ENCODE results near the gene EYA3.

The EYA3 gene

GRCh38 chr1:27981145-27981544 is 107.3 kb downstream of the EYA3 start:
- H3K27ac ChIP-seq (ENCODE audit: low read depth, low read length) = no peak overlapping the region
- H3K36me3 ChIP-seq (ENCODE audit: control insufficient read depth, insufficient read depth, low read length) = no peaks in the 10 kb centered on the region
- H3K4me1 ChIP-seq (ENCODE audit: control insufficient read depth, insufficient read depth, low read length) = no peaks in the 10 kb centered on the region
- H3K4me3 ChIP-seq (ENCODE audit: low read length) = no peak overlapping the region
- H3K9ac ChIP-seq (ENCODE audit: low read length) = no peak overlapping the region
- no peaks in the 10 kb centered on the region for H3K27me3 ChIP-seq (ENCODE audit: control insufficient read depth, insufficient read depth, low read length)

GRCh38 chr1:27980216-27980845 is 108.1 kb downstream of the EYA3 start:
- Histone ChIP-seq H3K9ac (ENCODE audit: low read length) (no peak overlapping the region), H3K4me1 (ENCODE audit: control insufficient read depth, insufficient read depth, low read length) (no peaks in the 10 kb centered on the region), H3K27me3 (ENCODE audit: control insufficient read depth, insufficient read depth, low read length) (no peaks in the 10 kb centered on the region), H3K27ac (ENCODE audit: low read depth, low read length) (no peak overlapping the region), H3K36me3 (ENCODE audit: control insufficient read depth, insufficient read depth, low read length) (no peaks in the 10 kb centered on the region), H3K4me3 (ENCODE audit: low read length) (no peak overlapping the region)

- Histone ChIP-seq H3K9ac (ENCODE audit: low read length) (no peak overlapping the region), H3K27me3 (ENCODE audit: control insufficient read depth, insufficient read depth, low read length) (no peaks in the 10 kb centered on the region), H3K4me3 (ENCODE audit: low read length) (no peak overlapping the region), H3K36me3 (ENCODE audit: control insufficient read depth, insufficient read depth, low read length) (no peaks in the 10 kb centered on the region), H3K4me1 (ENCODE audit: control insufficient read depth, insufficient read depth, low read length) (no peaks in the 10 kb centered on the region), H3K27ac (ENCODE audit: low read depth, low read length) (no peak overlapping the region)
Observed at GRCh38 chr1:27979859-27980201, 108.6 kb downstream of the EYA3 start.

DNA sequence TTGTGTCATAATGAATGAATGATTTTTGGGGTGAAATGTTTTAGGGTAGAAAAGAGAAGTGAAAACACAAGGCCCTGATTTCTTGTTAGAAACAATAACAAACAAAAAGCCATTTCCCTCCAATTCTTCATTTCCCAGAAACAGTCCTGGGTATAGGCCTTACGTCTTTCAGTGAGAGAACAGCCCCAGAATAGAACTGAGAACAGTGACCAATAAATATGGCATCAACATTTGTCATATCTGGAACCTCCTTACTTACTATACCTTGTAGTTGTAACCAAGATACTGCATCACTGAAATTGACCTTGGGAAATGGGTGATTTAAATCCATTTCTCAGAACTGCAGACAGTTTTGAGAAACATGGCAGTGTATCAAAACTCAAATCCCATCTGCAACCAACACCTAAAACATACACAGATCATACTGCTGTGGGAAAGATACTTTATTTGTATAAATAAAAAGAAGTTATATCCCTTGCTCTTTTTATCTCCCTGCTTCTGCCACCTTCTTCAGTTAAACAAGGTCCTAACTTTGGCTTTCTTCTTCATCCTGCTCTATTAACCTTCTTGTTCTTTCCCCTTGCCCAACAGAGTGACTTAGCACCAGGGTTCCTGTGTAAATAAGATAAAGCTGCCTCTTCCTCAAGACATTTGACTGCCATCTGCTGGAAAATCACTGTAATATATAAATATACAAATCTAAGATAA is 109.1 kb downstream of the EYA3 start:
- peaks cover 2% of the 10 kb centered on the region for H3K36me3 ChIP-seq (ENCODE audit: control insufficient read depth, insufficient read depth, low read length)
- H3K9ac ChIP-seq (ENCODE audit: low read length) = no peak overlapping the region
- no peaks in the 10 kb centered on the region for H3K27me3 ChIP-seq (ENCODE audit: control insufficient read depth, insufficient read depth, low read length)
- H3K4me3 ChIP-seq (ENCODE audit: low read length) = no peak overlapping the region
- no peak overlapping the region for H3K27ac ChIP-seq (ENCODE audit: low read depth, low read length)
- H3K4me1 ChIP-seq (ENCODE audit: control insufficient read depth, insufficient read depth, low read length) = no peaks in the 10 kb centered on the region

GRCh38 chr1:27974417-27974781 is 114.0 kb downstream of the EYA3 start:
- Histone ChIP-seq H3K4me1 (ENCODE audit: control insufficient read depth, insufficient read depth, low read length) (no peaks in the 10 kb centered on the region), H3K27me3 (ENCODE audit: control insufficient read depth, insufficient read depth, low read length) (no peaks in the 10 kb centered on the region), H3K4me3 (ENCODE audit: low read length) (no peak overlapping the region), H3K27ac (ENCODE audit: low read depth, low read length) (no peak overlapping the region), H3K9ac (ENCODE audit: low read length) (no peak overlapping the region), H3K36me3 (ENCODE audit: control insufficient read depth, insufficient read depth, low read length) (peaks cover 5% of the 10 kb centered on the region)

GRCh38 chr1:27973771-27974416 is 114.5 kb downstream of the EYA3 start:
- Histone ChIP-seq H3K27ac (ENCODE audit: low read depth, low read length) (no peak overlapping the region), H3K36me3 (ENCODE audit: control insufficient read depth, insufficient read depth, low read length) (peaks cover 5% of the 10 kb centered on the region), H3K9ac (ENCODE audit: low read length) (no peak overlapping the region)

DNA sequence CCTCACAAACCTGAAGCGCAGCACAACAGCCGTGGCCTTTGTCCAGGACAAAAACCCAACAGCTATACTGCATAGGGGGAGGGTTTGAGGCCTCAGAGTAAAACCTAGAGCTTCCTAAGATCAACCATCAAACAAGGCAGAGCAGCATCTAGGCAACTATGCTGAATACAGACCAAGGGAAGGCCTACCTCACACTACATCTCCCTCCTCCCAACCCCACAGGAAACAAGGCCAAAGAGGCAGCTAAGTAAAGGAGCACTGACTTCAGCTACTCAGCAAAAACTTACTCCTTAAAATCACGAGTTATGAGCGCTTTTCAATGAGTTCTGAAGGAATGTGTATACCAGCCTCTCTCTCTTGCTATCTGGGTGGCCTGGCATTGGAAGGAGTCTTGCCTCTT is 116.3 kb downstream of the EYA3 start:
- no peaks in the 10 kb centered on the region for H3K27me3 ChIP-seq (ENCODE audit: control insufficient read depth, insufficient read depth, low read length)
- no peak overlapping the region for H3K4me3 ChIP-seq (ENCODE audit: low read length)
- H3K27ac ChIP-seq (ENCODE audit: low read depth, low read length) = no peak overlapping the region
- no peaks in the 10 kb centered on the region for H3K4me1 ChIP-seq (ENCODE audit: control insufficient read depth, insufficient read depth, low read length)
- peaks cover 5% of the 10 kb centered on the region for H3K36me3 ChIP-seq (ENCODE audit: control insufficient read depth, insufficient read depth, low read length)
- H3K9ac ChIP-seq (ENCODE audit: low read length) = no peak overlapping the region

More at GRCh38 chr1:27973771-27974416, 114.5 kb downstream of the EYA3 start:
- Histone ChIP-seq H3K4me1 (ENCODE audit: control insufficient read depth, insufficient read depth, low read length) (no peaks in the 10 kb centered on the region), H3K27me3 (ENCODE audit: control insufficient read depth, insufficient read depth, low read length) (no peaks in the 10 kb centered on the region), H3K4me3 (ENCODE audit: low read length) (no peak overlapping the region)

GRCh38 chr1:27971674-27972073 is 116.7 kb downstream of the EYA3 start:
- Histone ChIP-seq H3K4me3 (ENCODE audit: low read length) (no peak overlapping the region), H3K9ac (ENCODE audit: low read length) (no peak overlapping the region), H3K36me3 (ENCODE audit: control insufficient read depth, insufficient read depth, low read length) (peaks cover 10% of the 10 kb centered on the region), H3K27ac (ENCODE audit: low read depth, low read length) (no peak overlapping the region), H3K4me1 (ENCODE audit: control insufficient read depth, insufficient read depth, low read length) (no peaks in the 10 kb centered on the region), H3K27me3 (ENCODE audit: control insufficient read depth, insufficient read depth, low read length) (no peaks in the 10 kb centered on the region)

DNA sequence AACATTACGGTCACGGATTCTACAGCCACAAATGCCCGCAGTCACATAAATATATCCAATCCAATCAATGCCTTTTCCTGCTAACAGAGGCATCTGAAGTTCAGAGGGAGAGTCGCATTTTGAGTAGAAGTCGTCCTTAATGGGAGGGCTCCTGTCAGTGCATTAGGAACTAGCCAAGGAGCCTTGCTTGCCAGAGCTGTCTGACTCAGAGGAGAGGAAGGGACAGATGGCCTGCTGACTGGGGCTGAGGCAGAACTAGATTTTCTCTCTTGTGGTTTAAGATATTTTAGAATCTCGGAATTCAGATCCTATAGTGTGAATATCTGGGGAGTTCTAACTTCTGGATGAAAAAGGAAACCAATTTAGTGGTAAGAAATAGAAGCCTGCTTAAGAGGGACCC is 118.0 kb downstream of the EYA3 start:
- no peak overlapping the region for H3K27ac ChIP-seq (ENCODE audit: low read depth, low read length)
- peaks cover 16% of the 10 kb centered on the region for H3K36me3 ChIP-seq (ENCODE audit: control insufficient read depth, insufficient read depth, low read length)
- no peaks in the 10 kb centered on the region for H3K4me1 ChIP-seq (ENCODE audit: control insufficient read depth, insufficient read depth, low read length)
- H3K27me3 ChIP-seq (ENCODE audit: control insufficient read depth, insufficient read depth, low read length) = no peaks in the 10 kb centered on the region
- H3K9ac ChIP-seq (ENCODE audit: low read length) = no peak overlapping the region
- H3K4me3 ChIP-seq (ENCODE audit: low read length) = no peak overlapping the region

DNA sequence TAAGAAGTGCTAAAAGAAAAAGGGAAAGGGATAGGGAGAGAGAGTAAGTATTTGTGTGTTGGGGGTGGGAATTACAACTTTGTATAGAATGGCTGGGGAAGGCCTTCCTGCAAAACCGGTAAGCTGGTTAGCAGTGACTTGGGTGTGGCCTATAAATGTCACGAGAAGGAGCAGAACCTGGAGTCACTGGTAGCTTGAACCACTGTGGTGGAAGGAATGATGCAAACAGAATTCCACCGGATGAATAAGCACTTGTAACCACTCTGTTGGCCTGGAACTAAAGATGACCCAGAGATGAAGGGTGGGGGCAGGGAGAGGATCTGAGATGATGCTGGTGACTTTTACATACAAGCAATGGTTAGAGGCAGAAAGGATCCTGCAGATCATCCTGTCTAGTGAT is 119.7 kb downstream of the EYA3 start:
- Histone ChIP-seq H3K36me3 (ENCODE audit: control insufficient read depth, insufficient read depth, low read length) (peaks cover 19% of the 10 kb centered on the region), H3K4me1 (ENCODE audit: control insufficient read depth, insufficient read depth, low read length) (no peaks in the 10 kb centered on the region), H3K27ac (ENCODE audit: low read depth, low read length) (no peak overlapping the region), H3K27me3 (ENCODE audit: control insufficient read depth, insufficient read depth, low read length) (no peaks in the 10 kb centered on the region), H3K4me3 (ENCODE audit: low read length) (no peak overlapping the region), H3K9ac (ENCODE audit: low read length) (no peak overlapping the region)

- H3K4me1 ChIP-seq (ENCODE audit: control insufficient read depth, insufficient read depth, low read length) = no peaks in the 10 kb centered on the region
- H3K27ac ChIP-seq (ENCODE audit: low read depth, low read length) = no peak overlapping the region
- no peaks in the 10 kb centered on the region for H3K27me3 ChIP-seq (ENCODE audit: control insufficient read depth, insufficient read depth, low read length)
- peaks cover 17% of the 10 kb centered on the region for H3K36me3 ChIP-seq (ENCODE audit: control insufficient read depth, insufficient read depth, low read length)
- H3K9ac ChIP-seq (ENCODE audit: low read length) = no peak overlapping the region
- H3K4me3 ChIP-seq (ENCODE audit: low read length) = no peak overlapping the region
Observed at GRCh38 chr1:27967884-27968466, 120.4 kb downstream of the EYA3 start.

- no peak overlapping the region for H3K4me3 ChIP-seq (ENCODE audit: low read length)
- no peaks in the 10 kb centered on the region for H3K4me1 ChIP-seq (ENCODE audit: control insufficient read depth, insufficient read depth, low read length)
- H3K27me3 ChIP-seq (ENCODE audit: control insufficient read depth, insufficient read depth, low read length) = no peaks in the 10 kb centered on the region
- peaks cover 17% of the 10 kb centered on the region for H3K36me3 ChIP-seq (ENCODE audit: control insufficient read depth, insufficient read depth, low read length)
- H3K27ac ChIP-seq (ENCODE audit: low read depth, low read length) = no peak overlapping the region
- H3K9ac ChIP-seq (ENCODE audit: low read length) = no peak overlapping the region
Observed at GRCh38 chr1:27967106-27967883, 121.1 kb downstream of the EYA3 start.

All from rectal smooth muscle tissue (tissue), 1 donor.